ENCODE data around the gene EIF4G3. TPM values are rescaled to one million over a fixed set of nuclear protein-coding genes. Genes with fewer than 3 reads are reported as not detected.
"Not testable (repeated sequence)": the region's sequence is repeated elsewhere in the genome, so short reads cannot be mapped to it uniquely, and the experiment has no call there.

EIF4G3 gene
- total and polyA plus RNA-seq, 2 donors (not counting 3 experiments of a cell fraction or from before 2014, with no cell fraction given) = 40.7 to 78.5 TPM

GRCh38 chr1:21208137-21208700, 31.5 kb upstream of the EIF4G3 start:
- intact Hi-C loops (cut with micrococcal nuclease); H3K9me3 ChIP-seq (replicated peaks; ENCODE audit: control insufficient read depth, insufficient read depth, low read length); H3K79me2 ChIP-seq (ENCODE audit: control insufficient read depth, insufficient read depth, low read length); DNase-seq (ENCODE audit: low read depth, low spot score); H3K27ac ChIP-seq (ENCODE audit: insufficient read depth, low read depth, low read length); H3K9me1 ChIP-seq (replicated peaks; ENCODE audit: control insufficient read depth, extremely low read depth, insufficient read depth, low read length); H3K9ac ChIP-seq (replicated peaks; ENCODE audit: extremely low read depth, insufficient read depth, low read length); H2AFZ ChIP-seq (ENCODE audit: low read depth, low read length); POLR2A ChIA-PET; BruUV-seq (replicated peaks); dilution Hi-C loops (cut with MboI; ENCODE audit: extremely low pct_ligation_motif_present, low sequenced_read_pairs); H3K4me3 ChIP-seq (replicated peaks in 1 of 3; ENCODE audit: insufficient read depth in 1 of 3, low read depth in 1 of 3, low read length in 3 of 3); H3K4me2 ChIP-seq (ENCODE audit: insufficient read depth, low read length); H3K36me3 ChIP-seq (ENCODE audit: control insufficient read depth in 2 of 2, extremely low read depth in 1 of 2, insufficient read depth in 2 of 2, low read length in 2 of 2); H3K4me1 ChIP-seq (ENCODE audit: control insufficient read depth, extremely low read depth, insufficient read depth, low read length); H4K20me1 ChIP-seq (replicated peaks; ENCODE audit: control insufficient read depth, extremely low read depth, insufficient read depth, low read length); FAIRE-seq; H3K27me3 ChIP-seq (ENCODE audit: control insufficient read depth in 2 of 2, insufficient read depth in 2 of 2, low read length in 2 of 2): not testable (repeated sequence)
- CTCF ChIA-PET = interaction anchor here (0.9 kb wide), 1 partner anchor 13 kb away, joined by 3 read pairs; no protein-coding TSS in a partner anchor

- FAIRE-seq (no peak), DNase-seq (ENCODE audit: low read depth, low spot score) (no peak)
- H3K9me1 ChIP-seq (replicated peaks; ENCODE audit: control insufficient read depth, extremely low read depth, insufficient read depth, low read length) = no peaks in the 10 kb centered on the region
- no peaks in the 10 kb centered on the region for H4K20me1 ChIP-seq (replicated peaks; ENCODE audit: control insufficient read depth, extremely low read depth, insufficient read depth, low read length)
- H3K4me3 ChIP-seq (replicated peaks in 1 of 3; ENCODE audit: insufficient read depth in 1 of 3, low read depth in 1 of 3, low read length in 3 of 3) = no peak overlapping the region
- ChIA-PET POLR2A (no interaction called here), CTCF (interaction anchor here (2.1 kb wide), 1 partner anchor 10 kb away, joined by 9 read pairs; no protein-coding TSS in a partner anchor)
- TF ChIP-seq FOS (IDR thresholded peaks at IDR 0.05; ENCODE audit: borderline replicate concordance, insufficient read depth, low read length) = no peak
- no peak for TF ChIP-seq MYC (IDR thresholded peaks at IDR 0.05; ENCODE audit: low read depth, low read length)
- TF ChIP-seq POLR2A (IDR thresholded peaks at IDR 0.05; ENCODE audit: low read depth, low read length) = no peak
- TF ChIP-seq MAX (IDR thresholded peaks at IDR 0.05; ENCODE audit: insufficient read depth, insufficient read length) = no peak
- no peak for TF ChIP-seq EZH2 (IDR thresholded peaks at IDR 0.05; ENCODE audit: borderline replicate concordance, low read depth, low read length, severe bottlenecking)
- no peak for TF ChIP-seq CTCF (IDR thresholded peaks at IDR 0.05; ENCODE audit: extremely low read depth in 1 of 2, insufficient read depth in 1 of 2, low read depth in 1 of 2, low read length in 2 of 2)
- TF ChIP-seq JUN (IDR thresholded peaks at IDR 0.05; ENCODE audit: borderline replicate concordance, insufficient read depth, insufficient read length, low read depth) = no peak
- TF ChIP-seq GATA2 (IDR thresholded peaks at IDR 0.05; ENCODE audit: insufficient read depth, insufficient read length, low read depth, low read length) = no peak
- no peak for TF ChIP-seq POLR2AphosphoS5 (IDR thresholded peaks at IDR 0.05; ENCODE audit: insufficient read depth, low read depth, low read length)
- no peak overlapping the region for H2AFZ ChIP-seq (ENCODE audit: low read depth, low read length)
- dilution Hi-C loops (cut with MboI; ENCODE audit: extremely low pct_ligation_motif_present, low sequenced_read_pairs) (no loop called here), intact Hi-C loops (cut with micrococcal nuclease) (no loop called here)
- H3K27me3 ChIP-seq (ENCODE audit: control insufficient read depth in 2 of 2, insufficient read depth in 2 of 2, low read length in 2 of 2) = no peaks in the 10 kb centered on the region
- no peaks in the 10 kb centered on the region for H3K36me3 ChIP-seq (ENCODE audit: control insufficient read depth in 2 of 2, extremely low read depth in 1 of 2, insufficient read depth in 2 of 2, low read length in 2 of 2)
- no peak overlapping the region for H3K27ac ChIP-seq (ENCODE audit: insufficient read depth, low read depth, low read length)
- H3K79me2 ChIP-seq (ENCODE audit: control insufficient read depth, insufficient read depth, low read length) = no peaks in the 10 kb centered on the region
- H3K4me2 ChIP-seq (ENCODE audit: insufficient read depth, low read length) = no peak overlapping the region
- H3K4me1 ChIP-seq (ENCODE audit: control insufficient read depth, extremely low read depth, insufficient read depth, low read length) = no peaks in the 10 kb centered on the region
- H3K9me3 ChIP-seq (replicated peaks; ENCODE audit: control insufficient read depth, insufficient read depth, low read length) = no peaks in the 10 kb centered on the region
- no TSS peak for BruUV-seq (replicated peaks)
- no peak overlapping the region for H3K9ac ChIP-seq (replicated peaks; ENCODE audit: extremely low read depth, insufficient read depth, low read length)
Measured at GRCh38 chr1:21206117-21206516, 29.4 kb upstream of the EIF4G3 start.

Measured in endothelial cell of umbilical vein (primary cell).